Cardiac fibroblast (primary cell): ENCODE data around the gene TMOD2.
"Not testable (repeated sequence)": the region's sequence is repeated elsewhere in the genome, so short reads cannot be mapped to it uniquely, and the experiment has no call there.

Experiments used
- DNase-seq, 2 donors: peaks; one replicate each; pipeline versions ENCODE4 v3.0.0 to v3.0.0-alpha.2; 2010; ENCODE audit warnings: low read depth in 2 of 2
- H3K4me3 ChIP-seq, 2 donors: replicated peaks in 1 of 2; 1 replicate in 1 of 2; 2 replicates in 1 of 2; pipeline ENCODE4 v1.5.1; 2011; ENCODE audit warnings: low read depth in 2 of 2, low read length in 2 of 2, mild to moderate bottlenecking in 2 of 2, moderate library complexity in 1 of 2
- CTCF ChIP-seq: IDR thresholded peaks from one replicate; pipeline ENCODE4 v1.5.1; 2011; ENCODE audit warnings: low read depth, mild to moderate bottlenecking, low read length, inconsistent platforms

TMOD2 gene

DNA sequence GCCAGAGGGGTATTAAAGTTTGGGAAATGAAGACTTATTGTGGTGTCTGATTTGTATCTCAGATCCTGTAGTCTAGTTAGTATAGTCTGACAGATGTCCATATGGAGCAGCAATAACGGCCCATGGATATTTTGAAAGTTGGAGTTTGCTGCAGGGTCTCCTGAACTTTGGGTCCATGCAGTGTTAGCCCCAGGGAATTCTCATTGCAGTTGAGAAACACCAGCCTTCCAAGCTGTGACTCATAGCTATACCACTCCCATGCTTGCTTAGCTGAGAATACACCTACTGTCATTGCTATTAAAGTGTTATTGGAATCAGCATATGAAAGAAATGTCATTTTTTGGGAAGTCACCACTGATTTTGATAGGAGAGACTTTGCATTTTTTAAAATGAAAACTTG lies 29.2 kb downstream of the TMOD2 start:
- H3K4me3 ChIP-seq = no peak overlapping the region
- DNase-seq = peak; percentile 28 to 36
- no peak for TF ChIP-seq CTCF

DNA sequence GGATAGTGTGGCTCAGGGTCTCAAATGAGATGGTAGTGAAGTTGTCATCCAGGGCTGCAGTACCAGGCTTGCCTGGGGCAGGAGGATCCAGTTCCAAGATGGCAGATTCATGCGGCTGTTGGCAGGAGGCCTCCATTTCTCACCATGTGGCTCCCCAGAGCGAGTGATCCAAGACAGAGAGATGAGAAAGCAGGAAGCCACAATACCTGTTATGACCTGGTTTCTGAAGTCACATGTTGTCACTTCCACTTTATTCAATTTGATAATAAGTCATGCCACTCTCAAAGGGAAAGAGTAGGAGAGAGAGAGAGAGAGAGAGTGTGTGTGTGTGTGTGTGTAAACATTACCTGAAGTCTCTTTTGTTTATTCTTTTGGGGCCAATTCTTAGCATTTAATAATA lies 30.1 kb downstream of the TMOD2 start:
- TF ChIP-seq CTCF = no peak
- H3K4me3 ChIP-seq = no peak overlapping the region
- no peak for DNase-seq

DNA sequence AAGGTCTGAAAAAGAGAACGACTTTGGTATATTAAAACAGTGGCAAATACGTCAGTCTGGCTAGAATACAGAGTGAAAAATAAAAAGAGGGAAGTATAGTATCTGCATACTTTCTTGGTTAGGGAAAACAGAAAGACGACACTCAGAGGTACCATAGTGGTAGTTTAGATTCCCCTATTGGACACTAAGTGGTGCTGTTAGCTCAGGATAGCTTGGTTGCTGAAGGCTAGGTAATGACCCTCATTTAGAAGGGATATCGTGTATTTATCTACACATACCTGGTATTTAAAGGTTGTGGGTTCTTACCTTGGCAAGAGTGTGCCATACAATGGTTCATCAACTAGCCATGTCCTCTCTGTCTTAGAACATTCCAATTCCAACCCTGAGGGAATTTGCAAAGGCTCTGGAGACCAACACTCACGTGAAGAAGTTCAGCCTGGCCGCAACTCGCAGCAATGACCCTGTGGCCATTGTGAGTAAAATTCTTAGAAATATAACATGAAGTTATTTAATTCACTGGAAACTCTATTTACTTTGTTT lies 31.0 kb downstream of the TMOD2 start:
- no peak overlapping the region for H3K4me3 ChIP-seq
- DNase-seq = peak; percentile 24 to 42
- TF ChIP-seq CTCF = peak; percentile 40

DNA sequence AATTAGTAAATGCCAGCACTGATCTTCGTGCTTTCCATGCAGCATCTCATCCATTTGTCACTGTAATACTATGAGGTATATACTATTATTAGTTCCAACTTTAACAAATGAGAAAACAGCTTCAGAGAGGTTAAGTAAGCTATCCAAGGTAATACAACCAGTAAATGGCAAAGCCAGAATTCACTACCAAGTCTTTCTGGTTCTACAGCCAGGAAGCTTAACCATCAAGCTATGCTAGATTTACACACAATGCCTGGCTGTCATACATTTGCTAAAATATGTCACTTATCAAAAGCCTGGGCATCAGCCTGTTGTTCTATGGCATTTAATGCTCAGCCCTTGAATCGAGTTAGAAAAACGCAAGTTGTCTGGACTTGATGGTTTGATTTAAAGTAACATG lies 32.6 kb downstream of the TMOD2 start:
- H3K4me3 ChIP-seq = no peak overlapping the region
- TF ChIP-seq CTCF = no peak

DNA sequence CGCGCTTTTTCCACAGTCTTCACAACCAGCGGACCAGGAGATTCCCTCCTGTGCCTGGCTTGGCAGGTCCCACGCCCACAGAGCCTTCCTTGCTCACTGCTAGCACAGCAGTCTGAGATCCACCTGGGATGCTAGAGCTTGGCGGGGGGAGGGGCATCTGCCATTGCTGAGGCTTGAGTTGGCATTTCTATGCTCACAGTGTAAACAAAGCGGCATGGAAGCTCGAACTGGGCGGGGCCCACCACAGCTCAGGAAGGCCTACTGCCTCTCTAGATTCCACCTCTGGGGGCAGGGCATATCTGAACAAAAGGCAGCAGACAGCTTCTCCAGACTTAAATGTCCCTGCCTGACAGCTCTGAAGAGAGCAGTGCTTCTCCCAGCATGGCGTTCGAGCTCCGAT lies 35.7 kb downstream of the TMOD2 start:
- DNase-seq, H3K4me3 ChIP-seq: not testable (repeated sequence)

More for the DNA sequence above, 32.6 kb downstream of the TMOD2 start:
- DNase-seq = no peak

GRCh38 chr15:51792474-51792873 lies 41.1 kb downstream of the TMOD2 start:
- not testable (repeated sequence) for H3K4me3 ChIP-seq, DNase-seq

GRCh38 chr15:51793521-51794305 lies 42.3 kb downstream of the TMOD2 start:
- H3K4me3 ChIP-seq = no peak overlapping the region
- no peak for TF ChIP-seq CTCF
- peak; percentile 51 to 91 for DNase-seq
